Activated CD8-positive, alpha-beta T cell treated with anti-CD3 and anti-CD28 coated beads, Interleukin-2, amount 10 ng/mL, durations not matched to agents 7 days and 5 days (primary cell): ENCODE measurements around the gene PREX1. TPM values are rescaled to one million over a fixed set of nuclear protein-coding genes. Genes with fewer than 3 reads are reported as not detected.
A peak's percentile ranks its signal among the peaks of the same experiment; 100 is the strongest.
"Not testable (repeated sequence)": the region's sequence is repeated elsewhere in the genome, so short reads cannot be mapped to it uniquely, and the experiment has no call there.

Experiments used
- ATAC-seq: fragments of 150-1000 bp; cut with Tn5 transposase; one replicate; pipeline ENCODE4 v1.10.0; 2021; ENCODE audit warnings: moderate library complexity
- CTCF ChIA-PET: fragments of 350-600 bp; sonication (Branson Sonifier 250); formaldehyde crosslinking; loops from one replicate; lab custom pipeline; 2021; ENCODE audit warnings: antibody characterized with exemption; lab: Charles Lee
- POLR2A ChIA-PET: fragments of 350-600 bp; sonication (Branson Sonifier 250); formaldehyde crosslinking; loops from one replicate; lab custom pipeline; 2021; ENCODE audit warnings: antibody characterized with exemption; lab: Charles Lee
- DNase-seq: peaks from one replicate; pipeline ENCODE4 v3.0.0-alpha.2; 2020
- H3K27ac Mint-ChIP-seq: one replicate; pipeline ENCODE4 v1.8.0; 2021; ENCODE audit warnings: mild to moderate bottlenecking, mixed read lengths
- H3K27me3 Mint-ChIP-seq: one replicate; pipeline ENCODE4 v1.8.0; 2021; ENCODE audit warnings: low read depth, mixed read lengths
- H3K36me3 Mint-ChIP-seq: one replicate; pipeline ENCODE4 v1.8.0; 2021; ENCODE audit warnings: low read depth, mixed read lengths
- H3K4me1 Mint-ChIP-seq: one replicate; pipeline ENCODE4 v1.8.0; 2021; ENCODE audit warnings: low read depth, mixed read lengths
- H3K4me3 Mint-ChIP-seq: one replicate; pipeline ENCODE4 v1.8.0; 2021; ENCODE audit warnings: mild to moderate bottlenecking, mixed read lengths
- H3K9me3 Mint-ChIP-seq: one replicate; pipeline ENCODE4 v1.8.0; 2022; ENCODE audit warnings: mixed read lengths; ENCODE audit not compliant: insufficient read depth
- total RNA-seq, 2 experiments: library from RNA; stranded (reverse); gene quantifications; one replicate each; pipeline ENCODE4 v1.2.3, GENCODE V29; 2021

PREX1 gene
- total RNA-seq, 2 experiments from 2014 or later, result 146 to 152 TPM

GRCh38 chr20:48815537-48815936, 12.3 kb downstream of the PREX1 start:
- ChIA-PET CTCF (no interaction called here), POLR2A (no interaction called here)
- H3K4me1 Mint-ChIP-seq, result peaks cover 9% of the 10 kb centered on the region
- peak overlapping the region; percentile 32 for H3K27ac Mint-ChIP-seq
- H3K36me3 Mint-ChIP-seq, result peaks cover 64% of the 10 kb centered on the region
- H3K27me3 Mint-ChIP-seq, result no peaks in the 10 kb centered on the region
- ATAC-seq (no peak), DNase-seq (no peak)
- H3K9me3 Mint-ChIP-seq, result no peaks in the 10 kb centered on the region
- no peak overlapping the region for H3K4me3 Mint-ChIP-seq

GRCh38 chr20:48814633-48815032, 13.2 kb downstream of the PREX1 start:
- DNase-seq (no peak), ATAC-seq (no peak)
- peaks cover 16% of the 10 kb centered on the region for H3K4me1 Mint-ChIP-seq
- H3K9me3 Mint-ChIP-seq, result no peaks in the 10 kb centered on the region
- H3K36me3 Mint-ChIP-seq, result peaks cover 62% of the 10 kb centered on the region
- H3K27ac Mint-ChIP-seq, result no peak overlapping the region
- ChIA-PET CTCF (no interaction called here), POLR2A (no interaction called here)
- no peak overlapping the region for H3K4me3 Mint-ChIP-seq
- no peaks in the 10 kb centered on the region for H3K27me3 Mint-ChIP-seq

- H3K4me3 Mint-ChIP-seq, result no peak overlapping the region
- ATAC-seq (no peak), DNase-seq (no peak)
- ChIA-PET CTCF (interaction anchor here (1.4 kb wide), 1 partner anchor 23 kb away, joined by 3 read pairs; no protein-coding TSS in a partner anchor), POLR2A (no interaction called here)
- H3K4me1 Mint-ChIP-seq, result peaks cover 20% of the 10 kb centered on the region
- peaks cover 60% of the 10 kb centered on the region for H3K36me3 Mint-ChIP-seq
- no peak overlapping the region for H3K27ac Mint-ChIP-seq
- no peaks in the 10 kb centered on the region for H3K27me3 Mint-ChIP-seq
- H3K9me3 Mint-ChIP-seq, result peaks cover 2% of the 10 kb centered on the region
These were observed 13.8 kb downstream of the PREX1 start for GRCh38 chr20:48813930-48814546.

- no peak for ATAC-seq
- Mint-ChIP-seq H3K9me3 (peaks cover 2% of the 10 kb centered on the region), H3K4me3 (no peak overlapping the region), H3K36me3 (peaks cover 60% of the 10 kb centered on the region), H3K27ac (no peak overlapping the region), H3K27me3 (no peaks in the 10 kb centered on the region), H3K4me1 (peaks cover 26% of the 10 kb centered on the region)
- CTCF ChIA-PET, result interaction anchor here (1.4 kb wide), 1 partner anchor 22 kb away, joined by 3 read pairs; no protein-coding TSS in a partner anchor
- POLR2A ChIA-PET, result no interaction called here
- DNase-seq, result no peak
These were observed 14.4 kb downstream of the PREX1 start for GRCh38 chr20:48813446-48813747.

- ATAC-seq (no peak), DNase-seq (no peak)
- Mint-ChIP-seq H3K4me1 (peaks cover 32% of the 10 kb centered on the region), H3K27me3 (no peaks in the 10 kb centered on the region), H3K9me3 (peaks cover 2% of the 10 kb centered on the region), H3K36me3 (peaks cover 60% of the 10 kb centered on the region), H3K27ac (no peak overlapping the region), H3K4me3 (no peak overlapping the region)
- POLR2A ChIA-PET, result no interaction called here
- CTCF ChIA-PET, result interaction anchor here (1.3 to 1.4 kb wide), 2 partner anchors 22 to 155 kb away, joined by 3 to 4 read pairs; no protein-coding TSS in a partner anchor
These were observed 15.0 kb downstream of the PREX1 start for GRCh38 chr20:48812600-48813445.

- H3K27ac Mint-ChIP-seq, ATAC-seq, H3K27me3 Mint-ChIP-seq, POLR2A ChIA-PET, DNase-seq, H3K4me3 Mint-ChIP-seq, H3K9me3 Mint-ChIP-seq: not testable (repeated sequence)
- CTCF ChIA-PET, result interaction anchor here (1.3 kb wide), 1 partner anchor 154 kb away, joined by 4 read pairs; no protein-coding TSS in a partner anchor
- Mint-ChIP-seq H3K4me1 (peaks cover 37% of the 10 kb centered on the region), H3K36me3 (peaks cover 60% of the 10 kb centered on the region)
These were observed 15.7 kb downstream of the PREX1 start for GRCh38 chr20:48812114-48812513.

GRCh38 chr20:48809673-48810072, 18.1 kb downstream of the PREX1 start:
- DNase-seq (no peak), ATAC-seq (no peak)
- peaks cover 2% of the 10 kb centered on the region for H3K9me3 Mint-ChIP-seq
- ChIA-PET CTCF (no interaction called here), POLR2A (no interaction called here)
- no peak overlapping the region for H3K4me3 Mint-ChIP-seq
- H3K4me1 Mint-ChIP-seq, result peaks cover 48% of the 10 kb centered on the region
- H3K27ac Mint-ChIP-seq, result no peak overlapping the region
- peaks cover 66% of the 10 kb centered on the region for H3K36me3 Mint-ChIP-seq
- H3K27me3 Mint-ChIP-seq, result no peaks in the 10 kb centered on the region

GRCh38 chr20:48808382-48809034, 19.3 kb downstream of the PREX1 start:
- Mint-ChIP-seq H3K27ac (peak overlapping the region; percentile 47), H3K4me3 (no peak overlapping the region), H3K9me3 (peaks cover 2% of the 10 kb centered on the region), H3K4me1 (peaks cover 57% of the 10 kb centered on the region), H3K36me3 (peaks cover 77% of the 10 kb centered on the region), H3K27me3 (no peaks in the 10 kb centered on the region)
- POLR2A ChIA-PET, result interaction anchor here (1.0 kb wide), 1 partner anchor 11 kb away, joined by 3 read pairs; no protein-coding TSS in a partner anchor
- ATAC-seq, result no peak
- CTCF ChIA-PET, result interaction anchor here (1.3 kb wide), 1 partner anchor 11 kb away, joined by 3 read pairs; no protein-coding TSS in a partner anchor
- DNase-seq, result no peak

- no peak for ATAC-seq
- Mint-ChIP-seq H3K27me3 (no peaks in the 10 kb centered on the region), H3K27ac (peak overlapping the region; percentile 47), H3K9me3 (peaks cover 2% of the 10 kb centered on the region), H3K4me3 (no peak overlapping the region), H3K4me1 (peaks cover 64% of the 10 kb centered on the region), H3K36me3 (peaks cover 79% of the 10 kb centered on the region)
- ChIA-PET POLR2A (interaction anchor here (1.0 kb wide), 1 partner anchor 11 kb away, joined by 3 read pairs; no protein-coding TSS in a partner anchor), CTCF (interaction anchor here (1.3 kb wide), 1 partner anchor 10 kb away, joined by 3 read pairs; no protein-coding TSS in a partner anchor)
- no peak for DNase-seq
These were observed 20.0 kb downstream of the PREX1 start for GRCh38 chr20:48807586-48808381.

GRCh38 chr20:48807051-48807450, 20.7 kb downstream of the PREX1 start:
- Mint-ChIP-seq H3K4me1 (peaks cover 71% of the 10 kb centered on the region), H3K27ac (peak overlapping the region; percentile 27), H3K9me3 (peaks cover 2% of the 10 kb centered on the region), H3K4me3 (no peak overlapping the region), H3K27me3 (no peaks in the 10 kb centered on the region), H3K36me3 (peaks cover 84% of the 10 kb centered on the region)
- POLR2A ChIA-PET, result no interaction called here
- CTCF ChIA-PET, result no interaction called here
- no peak for DNase-seq
- ATAC-seq, result no peak

GRCh38 chr20:48805716-48806115, 22.1 kb downstream of the PREX1 start:
- H3K9me3 Mint-ChIP-seq, result peaks cover 2% of the 10 kb centered on the region
- H3K36me3 Mint-ChIP-seq, result peaks cover 82% of the 10 kb centered on the region
- peak overlapping the region; percentile 30 for H3K27ac Mint-ChIP-seq
- POLR2A ChIA-PET, result no interaction called here
- H3K27me3 Mint-ChIP-seq, result no peaks in the 10 kb centered on the region
- no peak for DNase-seq
- no peak for ATAC-seq
- no peak overlapping the region for H3K4me3 Mint-ChIP-seq
- CTCF ChIA-PET, result no interaction called here
- peaks cover 75% of the 10 kb centered on the region for H3K4me1 Mint-ChIP-seq
